K562 treated with DMSO at 1 percent for 24 hours (cell line): ENCODE measurements around the gene SLC11A1. TPM values are rescaled to one million over a fixed set of nuclear protein-coding genes. Genes with fewer than 3 reads are reported as not detected.

ENCODE experiments used
- total RNA-seq: library from RNA; unstranded; fragments of 300-600 nt; gene quantifications from 2 replicates; pipeline ENCODE4 v1.2.3, GENCODE V29; 2022; ENCODE audit warnings: low read depth; ENCODE audit not compliant: insufficient read depth

The SLC11A1 gene
- total RNA-seq = 0.61 and 0.80 TPM in 2 replicates

GRCh38 chr2:218381916-218382366, at the start of gene SLC11A1:
Gene SLC11A1, plus strand, starts transcription at chr2:218382273. Its CDS starts 96 bp downstream, at chr2:218382369.

DNA sequence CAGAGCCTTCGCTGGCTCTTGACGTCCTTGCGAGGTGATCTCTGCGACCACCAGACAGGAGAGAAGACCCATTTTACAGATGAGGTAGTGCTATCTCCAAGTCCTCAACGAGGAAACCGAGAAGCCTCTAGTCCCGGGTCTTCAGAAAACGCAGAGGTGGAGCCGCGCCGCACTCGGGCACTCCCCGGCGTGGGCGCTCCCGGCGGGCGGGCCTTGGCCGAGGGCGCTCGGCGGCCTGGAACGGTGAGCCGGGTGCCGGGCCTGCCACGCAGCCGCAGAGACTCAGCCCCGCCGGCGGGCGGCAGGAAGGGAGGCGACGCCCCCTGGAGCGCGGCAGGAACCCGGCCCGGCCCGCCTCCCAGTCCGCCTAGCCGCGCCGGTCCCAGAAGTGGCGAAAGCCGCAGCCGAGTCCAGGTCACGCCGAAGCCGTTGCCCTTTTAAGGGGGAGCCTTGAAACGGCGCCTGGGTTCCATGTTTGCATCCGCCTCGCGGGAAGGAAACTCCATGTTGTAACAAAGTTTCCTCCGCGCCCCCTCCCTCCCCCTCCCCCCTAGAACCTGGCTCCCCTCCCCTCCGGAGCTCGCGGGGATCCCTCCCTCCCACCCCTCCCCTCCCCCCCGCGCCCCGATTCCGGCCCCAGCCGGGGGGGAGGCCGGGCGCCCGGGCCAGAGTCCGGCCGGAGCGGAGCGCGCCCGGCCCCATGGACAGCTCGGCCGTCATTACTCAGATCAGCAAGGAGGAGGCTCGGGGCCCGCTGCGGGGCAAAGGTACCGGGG, 17.5 kb downstream of the SLC11A1 start, which contains the start of gene CTDSP1:
CTDSP1 (plus strand) TSS at position 478 of the 776 bp plus-strand sequence; CDS start at position 701, 223 bp downstream.

DNA sequence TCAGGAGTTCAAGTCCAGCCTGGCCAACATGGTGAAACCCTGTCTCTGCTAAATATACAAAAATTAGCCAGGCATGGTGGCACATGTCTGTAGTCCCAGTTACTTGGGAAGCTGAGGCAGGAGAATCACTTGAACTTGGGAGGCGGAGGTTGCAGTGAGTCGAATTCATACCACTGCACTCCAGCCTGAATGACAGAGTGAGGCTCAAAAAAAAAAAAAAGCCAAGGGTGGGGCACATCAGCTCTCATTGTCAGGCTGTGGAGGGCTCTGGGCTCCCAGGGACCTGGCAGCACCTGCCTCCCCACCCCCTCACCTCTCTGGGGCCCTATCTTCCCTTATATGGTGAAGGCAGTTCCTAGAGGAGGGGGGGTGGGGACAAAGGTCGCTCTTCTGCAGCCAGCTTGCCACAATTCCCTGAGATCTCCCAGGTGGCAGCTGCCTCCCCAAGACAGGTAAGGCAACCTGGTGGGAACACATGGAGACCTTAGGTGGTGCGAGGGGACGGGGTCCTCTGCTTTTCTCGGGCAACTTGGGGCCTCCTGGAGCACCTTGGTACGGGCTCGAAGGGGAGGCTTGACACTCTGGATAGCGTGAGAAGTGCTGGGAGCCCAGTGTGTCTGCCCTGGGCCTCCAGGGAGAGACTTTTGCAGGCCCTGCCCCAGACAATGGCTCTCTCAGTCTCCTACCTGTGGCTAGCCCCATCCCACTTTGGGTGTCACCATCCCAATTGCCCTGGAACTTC, 36.8 kb downstream of the SLC11A1 start, which contains the start of gene VIL1:
VIL1 (plus strand) TSS at position 407 of the 742 bp plus-strand sequence. CDS start 4,656 bp downstream, outside the sequence.

Other genes with a start within 250 kb of the SLC11A1 start
- gene CXCR1, start 215.3 kb upstream of the SLC11A1 start, total RNA-seq = not detected in 2 replicates
- gene ARPC2, start 165.1 kb upstream of the SLC11A1 start, total RNA-seq = 111 and 117 TPM in 2 replicates
- not detected in 2 replicates for gene GPBAR1, start 121.3 kb upstream of the SLC11A1 start, total RNA-seq
- 110 and 123 TPM in 2 replicates for gene AAMP, start 112.1 kb upstream of the SLC11A1 start, total RNA-seq
- gene PNKD, start 111.8 kb upstream of the SLC11A1 start, total RNA-seq = 60.3 and 68.4 TPM in 2 replicates
- gene TMBIM1, start 89.8 kb upstream of the SLC11A1 start, total RNA-seq = 71.0 and 71.6 TPM in 2 replicates
- 0.80 TPM in 1 of 2 replicates, not detected in the other for gene CATIP, start 25.4 kb upstream of the SLC11A1 start, total RNA-seq
- gene CTDSP1, start 17.6 kb downstream of the SLC11A1 start, total RNA-seq = 79.9 and 82.8 TPM in 2 replicates
- gene VIL1, start 36.9 kb downstream of the SLC11A1 start, total RNA-seq = 0.46 and 0.63 TPM in 2 replicates
- gene USP37, start 186.1 kb downstream of the SLC11A1 start, total RNA-seq = 2.8 and 2.9 TPM in 2 replicates
- 15.4 and 20.9 TPM in 2 replicates for gene CNOT9, start 186.6 kb downstream of the SLC11A1 start, total RNA-seq
- gene PLCD4, start 225.6 kb downstream of the SLC11A1 start, total RNA-seq = 0.42 TPM in 1 of 2 replicates, not detected in the other